GM10266 (cell line): Measurements from ENCODE around the gene ABCF2.

Experiments used
- DNase-seq: peaks from one replicate; pipeline ENCODE4 v3.0.0; 2012; ENCODE audit errors: extremely low spot score
- TF ChIP-seq, protein P1 (sequence below): IDR thresholded peaks from 2 replicates; pipeline ENCODE4 v1.5.1; 2012; ENCODE audit warnings: mild to moderate bottlenecking, low read depth; ENCODE audit not compliant: control insufficient read depth, insufficient read depth; ENCODE audit errors: missing control alignments

ABCF2 gene

GRCh38 chr7:151272405-151272804 lies 45.4 kb upstream of the ABCF2 start:
- DNase-seq, result no peak
- TF ChIP-seq, protein P1, sequence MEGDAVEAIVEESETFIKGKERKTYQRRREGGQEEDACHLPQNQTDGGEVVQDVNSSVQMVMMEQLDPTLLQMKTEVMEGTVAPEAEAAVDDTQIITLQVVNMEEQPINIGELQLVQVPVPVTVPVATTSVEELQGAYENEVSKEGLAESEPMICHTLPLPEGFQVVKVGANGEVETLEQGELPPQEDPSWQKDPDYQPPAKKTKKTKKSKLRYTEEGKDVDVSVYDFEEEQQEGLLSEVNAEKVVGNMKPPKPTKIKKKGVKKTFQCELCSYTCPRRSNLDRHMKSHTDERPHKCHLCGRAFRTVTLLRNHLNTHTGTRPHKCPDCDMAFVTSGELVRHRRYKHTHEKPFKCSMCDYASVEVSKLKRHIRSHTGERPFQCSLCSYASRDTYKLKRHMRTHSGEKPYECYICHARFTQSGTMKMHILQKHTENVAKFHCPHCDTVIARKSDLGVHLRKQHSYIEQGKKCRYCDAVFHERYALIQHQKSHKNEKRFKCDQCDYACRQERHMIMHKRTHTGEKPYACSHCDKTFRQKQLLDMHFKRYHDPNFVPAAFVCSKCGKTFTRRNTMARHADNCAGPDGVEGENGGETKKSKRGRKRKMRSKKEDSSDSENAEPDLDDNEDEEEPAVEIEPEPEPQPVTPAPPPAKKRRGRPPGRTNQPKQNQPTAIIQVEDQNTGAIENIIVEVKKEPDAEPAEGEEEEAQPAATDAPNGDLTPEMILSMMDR, result no peak

DNA sequence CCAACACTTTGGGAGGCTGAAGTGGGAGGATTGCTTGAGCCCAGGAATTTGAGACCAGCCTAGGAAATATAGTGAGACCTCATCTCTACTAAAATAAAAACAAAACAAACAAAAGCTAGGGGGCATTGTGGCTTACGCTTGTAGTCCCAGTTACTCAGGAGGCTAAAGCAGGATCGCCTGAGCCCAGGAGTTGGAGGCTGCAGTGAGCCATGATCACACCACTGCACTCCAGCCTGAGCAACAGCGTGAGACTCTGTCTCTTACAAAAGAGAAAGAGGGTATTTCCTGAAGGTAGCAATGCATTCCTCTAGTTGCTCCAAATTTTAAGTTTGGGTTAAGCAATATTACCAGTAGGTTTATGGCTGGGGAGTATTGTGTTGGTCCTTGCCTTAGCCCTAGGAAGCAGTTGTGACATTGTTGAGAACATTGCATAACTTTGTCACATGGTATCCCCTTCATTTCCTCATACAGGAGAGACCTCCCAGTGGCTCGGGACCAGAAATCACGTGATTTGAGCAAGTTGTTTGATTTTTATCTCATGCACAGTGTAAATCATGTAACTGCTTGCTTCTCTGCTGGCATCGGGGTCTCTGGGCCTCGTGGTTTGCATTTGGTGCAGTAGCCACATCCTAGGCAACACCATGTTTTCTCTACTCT lies 44.8 kb upstream of the ABCF2 start:
- DNase-seq, result no peak
- TF ChIP-seq, protein P1, result no peak

- DNase-seq, result no peak
- TF ChIP-seq, protein P1, result no peak
Observed at GRCh38 chr7:151269511-151269910, 42.5 kb upstream of the ABCF2 start.

GRCh38 chr7:151265351-151265931 lies 38.4 kb upstream of the ABCF2 start:
- TF ChIP-seq, protein P1, result no peak
- no peak for DNase-seq

DNA sequence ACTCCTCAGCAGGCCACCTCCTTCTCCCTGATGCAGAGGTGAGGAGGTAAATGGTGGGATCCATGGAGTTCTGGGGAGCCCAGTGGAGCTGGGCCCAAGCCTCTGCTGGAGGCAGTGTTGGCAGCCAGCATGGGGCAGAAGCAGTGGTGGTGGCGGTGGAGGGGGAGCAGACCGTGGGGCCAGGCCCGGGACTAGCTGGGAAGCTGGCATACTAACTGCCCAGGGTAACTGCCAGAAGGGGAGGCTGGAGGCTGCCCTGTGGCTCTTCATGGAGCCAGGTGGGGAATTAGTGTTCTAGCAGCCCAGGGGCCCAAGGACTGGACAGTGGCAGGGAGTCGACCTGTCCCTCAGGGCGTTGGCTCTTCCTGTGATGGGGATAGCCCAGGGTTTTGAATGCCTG lies 37.6 kb upstream of the ABCF2 start:
- DNase-seq, result no peak
- TF ChIP-seq, protein P1, result no peak

DNA sequence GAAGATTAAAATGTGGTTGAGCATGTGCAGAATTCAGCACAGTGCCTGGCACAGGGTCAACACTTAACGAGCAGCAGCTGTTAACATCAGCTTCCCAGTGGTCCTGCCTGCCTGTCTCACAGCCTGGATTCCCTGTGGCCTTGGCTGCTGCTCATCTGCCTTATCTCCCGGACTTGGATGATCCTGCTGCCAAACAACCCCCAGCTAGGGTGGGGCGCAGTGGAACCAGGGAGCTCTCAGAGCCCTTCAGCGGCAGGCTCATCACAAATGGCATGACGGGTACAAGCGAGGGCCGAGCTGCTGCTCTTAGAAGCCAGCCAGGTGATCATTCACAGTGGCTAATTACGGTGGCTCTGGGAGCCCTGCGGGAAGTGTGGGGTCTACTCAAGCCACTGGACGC lies 34.5 kb upstream of the ABCF2 start:
- DNase-seq, result no peak
- TF ChIP-seq, protein P1, result no peak

DNA sequence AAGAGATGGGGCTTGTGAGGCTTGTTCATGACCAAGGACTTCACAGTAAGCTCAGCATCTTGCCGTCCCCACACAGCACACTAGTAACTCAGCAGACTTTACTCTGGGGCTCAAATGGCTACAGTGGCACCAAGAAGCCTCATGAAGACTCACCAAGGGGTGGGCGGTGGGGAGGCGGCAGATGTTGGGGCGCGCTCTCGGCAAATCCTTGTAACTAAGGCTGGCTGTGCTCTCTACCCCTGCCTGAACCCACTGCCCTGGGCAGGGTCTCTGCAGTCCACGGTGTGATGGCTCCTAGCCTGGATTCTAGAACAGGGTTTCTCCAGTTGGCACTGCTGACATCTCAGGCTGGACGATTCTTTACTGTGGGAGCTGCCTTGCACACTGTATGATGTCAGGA lies 33.9 kb upstream of the ABCF2 start:
- TF ChIP-seq, protein P1, result no peak
- DNase-seq, result no peak
